ENCODE results near the gene SCAMP2.

Gene SCAMP2

DNA sequence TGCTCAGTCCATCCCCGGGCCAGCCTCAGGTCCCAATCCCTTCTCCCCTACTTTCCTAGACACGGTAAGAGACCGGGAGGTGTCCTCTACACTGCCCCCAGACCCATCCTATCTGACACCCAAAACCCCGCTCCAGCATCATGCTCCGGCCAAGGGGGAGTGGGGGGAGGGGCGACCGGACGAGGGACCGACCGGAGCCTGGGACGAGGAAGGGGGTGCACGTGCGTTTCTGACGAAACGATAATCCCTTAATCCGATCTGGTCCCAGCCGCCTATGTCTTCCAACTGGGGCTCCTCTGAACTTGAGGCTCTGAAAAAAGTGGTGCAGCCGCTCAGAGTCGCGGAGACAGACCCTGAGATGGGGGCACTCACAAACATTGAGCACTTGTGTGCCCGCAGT, 46.2 kb downstream of the SCAMP2 start:
- Histone ChIP-seq H3K36me3 (ENCODE audit: insufficient read depth, low read length) (no peaks in the 10 kb centered on the region), H3K4me3 (no peak overlapping the region), H3K9ac (ENCODE audit: insufficient read length) (no peak overlapping the region), H3K9me3 (ENCODE audit: low read depth, low read length) (no peaks in the 10 kb centered on the region), H3K27ac (no peak overlapping the region)
- TF ChIP-seq EZH2 (IDR thresholded peaks at IDR 0.05) (no peak), FOXP2 (optimal IDR thresholded peaks at IDR 0.05; ENCODE audit: control extremely low read depth, extremely low read length, insufficient read depth) (no peak), POLR2AphosphoS5 (IDR thresholded peaks at IDR 0.05; ENCODE audit: borderline replicate concordance, low read depth, low read length) (no peak)
- DNase-seq (ENCODE audit: low read depth, low spot score), result no peak

DNA sequence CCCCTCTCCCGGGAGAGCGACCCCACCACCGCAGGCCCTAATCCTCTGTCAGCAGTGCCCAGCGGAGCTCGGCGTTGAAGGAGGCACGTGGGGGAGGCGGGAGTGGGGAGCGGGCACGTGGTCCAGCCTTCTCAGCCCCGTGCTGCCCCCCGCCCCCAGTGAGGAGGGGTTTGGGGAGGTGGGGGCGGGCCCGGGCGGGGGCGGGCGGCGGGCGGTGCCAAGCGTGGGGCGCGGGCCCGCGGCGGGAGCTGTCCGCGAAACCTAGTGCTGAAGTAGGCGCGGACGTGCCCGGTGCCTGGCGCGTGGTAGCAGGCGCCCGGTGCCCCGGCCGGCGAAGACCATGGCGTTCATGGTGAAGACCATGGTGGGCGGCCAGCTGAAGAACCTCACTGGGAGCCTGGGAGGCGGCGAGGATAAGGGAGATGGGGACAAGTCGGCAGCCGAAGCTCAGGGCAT, 46.8 kb downstream of the SCAMP2 start, which contains the start of gene CPLX3:
Gene CPLX3, plus strand, starts transcription at position 264 of the 456 bp plus-strand sequence. Its CDS starts 77 bp downstream, at position 341.
- Histone ChIP-seq H3K4me3 (no peak within 1 kb of the TSS), H3K9ac (ENCODE audit: insufficient read length) (no peak within 1 kb of the TSS), H3K27ac (no peak within 1 kb of the TSS), H3K9me3 (ENCODE audit: low read depth, low read length) (no peaks in the 10 kb centered on the region), H3K36me3 (ENCODE audit: insufficient read depth, low read length) (no peaks in the 10 kb centered on the region)
- TF ChIP-seq FOXP2 (optimal IDR thresholded peaks at IDR 0.05; ENCODE audit: control extremely low read depth, extremely low read length, insufficient read depth) (no peak), POLR2AphosphoS5 (IDR thresholded peaks at IDR 0.05; ENCODE audit: borderline replicate concordance, low read depth, low read length) (no peak), EZH2 (IDR thresholded peaks at IDR 0.05) (no peak)
- no peak for DNase-seq (ENCODE audit: low read depth, low spot score)

DNA sequence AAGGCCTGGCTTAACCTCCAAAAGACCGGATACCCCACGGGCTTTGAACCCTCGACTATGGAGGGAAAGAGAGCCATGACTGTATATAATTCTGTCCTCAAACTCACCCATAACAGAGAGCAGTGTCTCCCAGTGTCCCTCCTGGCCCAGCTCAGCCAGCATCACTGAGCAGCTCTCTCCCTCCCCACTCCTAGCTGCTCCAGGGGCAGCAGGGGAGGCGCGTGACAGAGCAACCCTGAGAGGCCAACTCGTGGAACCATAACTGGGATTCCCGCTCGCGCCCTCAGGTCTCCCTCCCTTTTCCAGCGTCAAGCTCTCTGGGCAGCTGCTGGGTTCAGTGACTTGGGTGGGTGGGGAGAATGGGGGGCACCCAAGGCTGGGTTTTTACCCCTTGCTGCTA, 47.3 kb downstream of the SCAMP2 start:
- Histone ChIP-seq H3K4me3 (no peak overlapping the region), H3K36me3 (ENCODE audit: insufficient read depth, low read length) (no peaks in the 10 kb centered on the region), H3K9me3 (ENCODE audit: low read depth, low read length) (no peaks in the 10 kb centered on the region), H3K27ac (no peak overlapping the region), H3K9ac (ENCODE audit: insufficient read length) (no peak overlapping the region)
- TF ChIP-seq EZH2 (IDR thresholded peaks at IDR 0.05) (no peak), FOXP2 (optimal IDR thresholded peaks at IDR 0.05; ENCODE audit: control extremely low read depth, extremely low read length, insufficient read depth) (no peak), POLR2AphosphoS5 (IDR thresholded peaks at IDR 0.05; ENCODE audit: borderline replicate concordance, low read depth, low read length) (no peak)
- DNase-seq (ENCODE audit: low read depth, low spot score), result no peak

DNA sequence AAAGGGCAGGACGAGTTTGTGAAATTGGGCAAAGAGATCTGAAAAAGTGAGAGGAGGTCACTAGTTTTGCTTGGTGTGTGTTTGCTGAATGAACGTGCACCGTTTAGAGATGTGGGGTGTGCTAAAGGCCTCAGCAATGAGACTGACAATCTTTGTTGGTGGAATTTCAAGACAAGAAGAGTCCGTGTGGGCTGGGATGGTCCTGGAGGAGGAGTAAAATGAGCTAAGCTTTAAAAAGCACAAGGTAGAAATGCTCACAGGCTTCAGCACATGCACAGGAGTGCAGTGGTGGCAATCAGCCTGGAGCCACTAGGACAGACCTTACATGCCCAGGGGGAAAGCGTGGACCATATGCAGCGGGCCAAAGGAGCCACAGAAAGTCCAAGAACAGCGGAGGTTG, 48.2 kb downstream of the SCAMP2 start:
- Histone ChIP-seq H3K9ac (ENCODE audit: insufficient read length) (no peak overlapping the region), H3K36me3 (ENCODE audit: insufficient read depth, low read length) (no peaks in the 10 kb centered on the region), H3K4me3 (no peak overlapping the region), H3K9me3 (ENCODE audit: low read depth, low read length) (no peaks in the 10 kb centered on the region), H3K27ac (no peak overlapping the region)
- TF ChIP-seq EZH2 (IDR thresholded peaks at IDR 0.05) (no peak), POLR2AphosphoS5 (IDR thresholded peaks at IDR 0.05; ENCODE audit: borderline replicate concordance, low read depth, low read length) (no peak), FOXP2 (optimal IDR thresholded peaks at IDR 0.05; ENCODE audit: control extremely low read depth, extremely low read length, insufficient read depth) (no peak)
- DNase-seq (ENCODE audit: low read depth, low spot score), result no peak

DNA sequence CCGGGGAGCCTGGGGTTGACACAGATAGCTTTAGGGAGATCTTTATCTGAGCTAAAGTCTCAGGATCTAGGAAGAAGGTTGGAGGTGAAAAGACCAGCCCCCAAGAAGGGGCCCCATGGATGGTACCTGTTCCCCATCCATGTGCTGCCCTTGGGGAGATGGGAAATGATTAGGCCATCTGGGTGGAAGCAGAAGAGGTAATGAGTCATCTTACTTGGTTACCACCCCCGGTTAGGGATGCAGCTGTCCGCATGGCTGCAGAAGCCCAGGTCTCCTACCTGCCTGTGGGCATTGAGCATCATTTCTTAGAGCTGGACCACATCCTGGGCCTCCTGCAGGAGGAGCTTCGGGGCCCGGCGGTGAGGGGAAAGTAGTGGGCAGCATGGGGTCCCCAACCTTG, 49.8 kb downstream of the SCAMP2 start:
- TF ChIP-seq EZH2 (IDR thresholded peaks at IDR 0.05) (no peak), POLR2AphosphoS5 (IDR thresholded peaks at IDR 0.05; ENCODE audit: borderline replicate concordance, low read depth, low read length) (no peak), FOXP2 (optimal IDR thresholded peaks at IDR 0.05; ENCODE audit: control extremely low read depth, extremely low read length, insufficient read depth) (no peak)
- H3K9ac ChIP-seq (ENCODE audit: insufficient read length), result no peak overlapping the region

DNA sequence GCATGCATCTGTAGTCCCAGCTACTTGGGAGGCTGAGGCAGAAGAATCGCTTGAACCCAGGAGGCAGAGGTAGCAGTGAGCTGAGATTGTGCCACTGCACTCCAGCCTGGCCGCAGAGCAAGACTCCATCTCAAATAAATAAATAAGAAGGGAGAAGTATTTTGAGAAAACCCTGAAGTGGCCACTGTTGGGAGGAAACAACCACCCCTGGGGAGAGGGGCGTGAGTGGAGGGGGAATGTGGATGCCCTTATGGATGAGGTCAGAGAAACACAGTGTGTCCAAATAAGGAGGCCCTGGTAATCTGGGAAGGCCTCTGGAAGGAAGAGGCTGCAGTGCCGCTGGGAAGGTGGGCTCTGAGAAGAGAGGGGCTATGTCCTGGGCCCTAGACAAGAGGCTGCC, 50.9 kb downstream of the SCAMP2 start:
- Histone ChIP-seq H3K9ac (ENCODE audit: insufficient read length) (no peak overlapping the region), H3K27ac (no peak overlapping the region), H3K36me3 (ENCODE audit: insufficient read depth, low read length) (no peaks in the 10 kb centered on the region), H3K9me3 (ENCODE audit: low read depth, low read length) (no peaks in the 10 kb centered on the region), H3K4me3 (no peak overlapping the region)
- no peak for DNase-seq (ENCODE audit: low read depth, low spot score)
- TF ChIP-seq FOXP2 (optimal IDR thresholded peaks at IDR 0.05; ENCODE audit: control extremely low read depth, extremely low read length, insufficient read depth), result no peak
- no peak for TF ChIP-seq POLR2AphosphoS5 (IDR thresholded peaks at IDR 0.05; ENCODE audit: borderline replicate concordance, low read depth, low read length)
- TF ChIP-seq EZH2 (IDR thresholded peaks at IDR 0.05), result no peak

More for the DNA sequence above, 49.8 kb downstream of the SCAMP2 start:
- no peak overlapping the region for H3K27ac ChIP-seq
- no peaks in the 10 kb centered on the region for H3K9me3 ChIP-seq (ENCODE audit: low read depth, low read length)
- DNase-seq (ENCODE audit: low read depth, low spot score), result no peak
- no peaks in the 10 kb centered on the region for H3K36me3 ChIP-seq (ENCODE audit: insufficient read depth, low read length)
- no peak overlapping the region for H3K4me3 ChIP-seq

DNA sequence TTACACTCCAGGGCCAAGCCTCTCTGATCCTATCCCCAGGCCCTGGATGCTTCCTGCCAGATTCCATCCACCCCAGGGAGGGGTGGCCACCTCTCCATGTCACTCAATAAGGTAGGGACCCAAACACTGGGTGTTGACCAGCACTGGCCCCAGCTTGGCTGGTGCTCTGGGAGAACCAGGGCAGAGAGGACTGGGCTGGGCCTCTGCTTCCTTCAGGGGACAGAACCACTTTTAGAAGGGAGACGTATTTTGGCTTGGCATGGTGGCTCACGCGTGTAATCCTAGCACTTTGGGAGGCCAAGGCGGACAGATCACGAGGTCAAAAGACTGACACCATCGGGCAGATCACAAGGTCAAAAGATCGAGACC, 51.4 kb downstream of the SCAMP2 start:
- Histone ChIP-seq H3K27ac (no peak overlapping the region), H3K4me3 (no peak overlapping the region), H3K9ac (ENCODE audit: insufficient read length) (no peak overlapping the region), H3K36me3 (ENCODE audit: insufficient read depth, low read length) (no peaks in the 10 kb centered on the region), H3K9me3 (ENCODE audit: low read depth, low read length) (no peaks in the 10 kb centered on the region)
- TF ChIP-seq FOXP2 (optimal IDR thresholded peaks at IDR 0.05; ENCODE audit: control extremely low read depth, extremely low read length, insufficient read depth) (no peak), POLR2AphosphoS5 (IDR thresholded peaks at IDR 0.05; ENCODE audit: borderline replicate concordance, low read depth, low read length) (no peak), EZH2 (IDR thresholded peaks at IDR 0.05) (no peak)
- DNase-seq (ENCODE audit: low read depth, low spot score), result no peak

DNA sequence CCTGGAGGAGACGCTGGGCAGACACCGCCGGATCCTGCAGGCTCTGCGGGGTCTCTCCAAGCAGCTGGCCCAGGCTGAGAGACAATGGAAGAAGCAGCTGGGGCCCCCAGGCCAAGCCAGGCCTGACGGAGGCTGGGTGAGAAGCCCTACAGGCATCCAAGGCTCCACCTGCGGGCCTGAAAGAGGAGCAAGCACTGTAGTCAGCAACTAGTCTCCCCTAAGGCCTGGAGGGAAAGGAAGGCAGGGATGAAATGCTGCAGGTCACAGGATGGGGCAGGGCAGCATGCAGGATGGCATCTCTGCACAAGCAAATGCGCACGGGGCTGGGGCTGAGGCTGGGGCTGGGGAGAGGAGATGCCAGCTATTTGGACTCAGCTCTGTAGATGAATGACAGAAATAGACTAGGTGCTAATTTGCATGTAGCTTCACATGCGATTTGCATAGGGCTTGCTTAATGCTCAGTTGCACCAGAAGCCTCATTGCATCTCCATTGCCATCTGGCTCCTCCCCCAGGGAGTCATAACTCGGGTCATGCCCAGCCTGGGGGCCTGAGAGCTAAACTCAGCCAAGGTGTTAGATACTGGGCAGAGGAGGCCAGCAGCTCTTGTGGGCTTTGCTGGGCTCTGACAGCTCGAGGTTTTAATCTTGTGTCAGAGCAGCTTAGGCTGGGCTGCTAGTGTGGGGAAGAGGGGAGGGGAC, 51.9 kb downstream of the SCAMP2 start:
- H3K27ac ChIP-seq, result no peak overlapping the region
- H3K36me3 ChIP-seq (ENCODE audit: insufficient read depth, low read length), result no peaks in the 10 kb centered on the region
- no peak overlapping the region for H3K9ac ChIP-seq (ENCODE audit: insufficient read length)
- H3K4me3 ChIP-seq, result no peak overlapping the region
- no peak for DNase-seq (ENCODE audit: low read depth, low spot score)
- no peak for TF ChIP-seq EZH2 (IDR thresholded peaks at IDR 0.05)
- TF ChIP-seq FOXP2 (optimal IDR thresholded peaks at IDR 0.05; ENCODE audit: control extremely low read depth, extremely low read length, insufficient read depth), result no peak
- TF ChIP-seq POLR2AphosphoS5 (IDR thresholded peaks at IDR 0.05; ENCODE audit: borderline replicate concordance, low read depth, low read length), result no peak
- H3K9me3 ChIP-seq (ENCODE audit: low read depth, low read length), result no peaks in the 10 kb centered on the region

DNA sequence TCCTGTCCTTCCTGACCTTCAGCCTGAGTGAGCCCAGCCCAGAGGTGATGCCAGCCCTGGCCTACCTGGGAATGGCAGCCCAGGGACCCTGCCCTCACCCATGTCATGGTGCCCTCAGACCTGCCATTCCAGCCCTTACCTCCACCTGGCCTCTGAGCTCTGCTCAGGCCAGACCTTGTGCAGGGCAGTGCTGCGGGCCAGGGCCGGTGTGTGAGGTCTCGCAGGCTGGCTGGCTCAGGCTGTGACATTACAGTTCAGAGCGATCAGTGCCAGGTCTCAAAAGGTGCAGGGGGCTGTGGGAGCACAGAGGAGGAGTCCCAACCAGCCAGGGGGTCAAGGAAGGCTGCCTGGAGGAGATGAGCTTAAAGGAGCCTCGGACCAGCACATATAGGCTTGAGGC, 53.1 kb downstream of the SCAMP2 start:
- TF ChIP-seq POLR2AphosphoS5 (IDR thresholded peaks at IDR 0.05; ENCODE audit: borderline replicate concordance, low read depth, low read length) (no peak), EZH2 (IDR thresholded peaks at IDR 0.05) (no peak), FOXP2 (optimal IDR thresholded peaks at IDR 0.05; ENCODE audit: control extremely low read depth, extremely low read length, insufficient read depth) (no peak)
- Histone ChIP-seq H3K9me3 (ENCODE audit: low read depth, low read length) (no peaks in the 10 kb centered on the region), H3K36me3 (ENCODE audit: insufficient read depth, low read length) (no peaks in the 10 kb centered on the region), H3K27ac (no peak overlapping the region), H3K9ac (ENCODE audit: insufficient read length) (no peak overlapping the region), H3K4me3 (no peak overlapping the region)
- DNase-seq (ENCODE audit: low read depth, low spot score), result no peak

All from SK-N-MC (cell line).